ENCODE results near the gene MRPL33.
"Not testable (repeated sequence)": the region's sequence is repeated elsewhere in the genome, so short reads cannot be mapped to it uniquely, and the experiment has no call there.

Gene MRPL33

DNA sequence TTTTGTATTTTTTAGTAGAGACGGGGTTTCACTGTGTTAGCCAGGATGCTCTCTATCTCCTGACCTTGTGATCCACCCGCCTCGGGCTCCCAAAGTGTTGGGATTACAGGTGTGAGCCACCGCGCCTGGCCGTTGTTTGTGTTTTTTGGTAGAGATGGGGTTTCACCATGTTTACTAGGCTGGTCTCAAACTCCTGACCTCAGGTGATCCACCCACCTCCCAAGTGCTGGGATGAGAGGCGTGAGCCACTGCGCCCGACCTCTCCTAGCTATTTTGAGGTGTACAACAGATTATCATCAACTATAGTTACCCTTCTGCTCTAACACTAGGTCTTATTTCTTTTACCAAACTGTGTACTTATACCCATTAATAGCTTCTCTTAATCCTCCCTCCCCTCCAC lies 28.9 kb upstream of the MRPL33 start:
- DNase-seq = no peak

DNA sequence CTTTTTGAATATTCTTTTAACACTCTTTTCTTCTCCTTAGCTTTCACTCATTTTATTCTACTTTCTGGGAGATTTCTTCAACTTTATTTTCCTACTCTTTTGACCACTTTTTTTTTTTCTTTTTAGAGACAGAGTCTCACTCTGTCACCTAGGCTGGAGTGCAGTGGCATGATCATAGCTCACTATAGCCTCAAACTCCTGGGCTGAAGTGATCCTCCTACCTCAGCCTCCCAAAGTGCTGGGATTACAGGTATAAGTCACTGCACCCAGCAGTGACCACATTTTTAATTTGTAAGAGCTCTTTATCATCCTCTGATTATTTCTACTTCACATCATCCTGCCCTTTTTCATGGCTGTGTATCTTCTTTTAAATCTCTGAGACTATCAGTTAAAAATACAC lies 26.0 kb upstream of the MRPL33 start:
- DNase-seq = not testable (repeated sequence)

DNA sequence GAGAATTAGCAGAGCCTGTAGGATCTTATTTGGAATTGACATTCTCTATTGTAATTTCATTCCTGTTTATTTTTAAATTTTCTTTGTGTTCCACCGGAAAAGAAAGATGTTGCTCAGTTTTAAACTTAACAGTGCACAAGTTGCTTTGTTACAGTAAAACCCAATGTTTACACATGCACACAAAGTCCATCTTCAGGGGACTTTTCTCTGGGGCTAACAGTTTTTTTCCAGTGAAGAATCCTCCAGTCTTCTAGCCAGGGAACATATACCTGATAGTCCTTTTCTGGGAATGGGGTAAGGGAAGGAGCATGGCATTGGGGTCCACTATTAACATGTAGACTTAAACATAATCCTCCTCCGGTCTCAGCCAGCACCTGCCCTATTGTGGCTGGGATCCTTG lies 25.2 kb upstream of the MRPL33 start:
- no peak for DNase-seq

DNA sequence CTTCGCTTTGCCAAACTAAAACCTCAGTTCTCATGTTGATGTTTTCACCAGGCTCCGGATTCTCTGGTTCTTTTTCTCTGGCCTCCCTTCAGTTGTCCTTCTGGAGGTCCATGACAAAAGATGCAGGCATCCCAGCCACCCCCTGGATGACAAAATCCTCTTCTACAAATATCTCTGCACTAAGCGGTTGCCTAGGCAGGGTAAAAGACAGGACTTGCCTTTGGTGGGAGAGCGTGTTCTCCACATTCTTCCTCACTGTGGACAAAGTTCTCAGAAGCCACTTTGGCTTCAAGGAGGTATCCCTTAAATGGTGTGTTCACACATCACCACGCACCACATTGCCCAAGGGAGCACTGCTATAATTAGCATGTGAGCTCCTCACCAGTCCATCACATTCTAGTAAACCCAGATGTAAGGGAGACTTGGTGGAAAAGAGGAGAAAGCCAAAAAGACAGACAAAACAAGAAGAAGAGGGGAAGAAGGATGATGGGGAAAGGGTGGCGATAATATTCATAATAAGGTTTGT lies 23.6 kb upstream of the MRPL33 start:
- no peak for DNase-seq

DNA sequence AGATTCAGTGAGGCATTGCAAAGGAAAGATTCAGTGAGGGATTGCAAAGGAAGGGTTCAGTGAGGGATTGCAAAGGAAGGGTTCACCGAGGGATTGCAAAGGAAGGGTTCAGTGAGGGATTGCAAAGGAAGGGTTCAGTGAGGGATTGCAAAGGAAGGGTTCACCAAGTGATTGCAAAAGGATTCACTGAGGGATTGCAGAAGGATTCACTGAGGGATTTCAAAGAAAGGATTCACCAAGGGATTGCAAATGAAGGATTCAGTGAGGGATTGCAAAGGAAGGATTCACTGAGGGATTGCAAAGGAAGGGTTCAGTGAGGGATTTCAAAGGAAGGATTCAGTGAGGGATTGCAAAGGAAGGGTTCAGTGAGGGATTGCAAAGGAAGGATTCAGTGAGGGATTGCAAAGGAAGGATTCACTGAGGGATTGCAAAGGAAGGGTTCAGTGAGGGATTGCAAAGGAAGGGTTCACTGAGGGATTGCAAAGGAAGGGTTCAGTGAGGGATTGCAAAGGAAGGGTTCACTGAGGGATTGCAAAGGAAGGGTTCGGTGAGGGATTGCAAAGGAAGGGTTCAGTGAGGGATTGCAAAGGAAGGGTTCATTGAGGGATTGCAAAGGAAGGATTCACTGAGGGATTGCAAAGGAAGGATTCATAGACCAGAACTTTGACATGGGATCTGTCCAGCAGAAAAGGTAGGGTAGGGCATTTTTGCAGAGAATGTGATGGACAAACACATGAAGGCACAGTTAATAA lies 22.5 kb upstream of the MRPL33 start:
- not testable (repeated sequence) for DNase-seq

DNA sequence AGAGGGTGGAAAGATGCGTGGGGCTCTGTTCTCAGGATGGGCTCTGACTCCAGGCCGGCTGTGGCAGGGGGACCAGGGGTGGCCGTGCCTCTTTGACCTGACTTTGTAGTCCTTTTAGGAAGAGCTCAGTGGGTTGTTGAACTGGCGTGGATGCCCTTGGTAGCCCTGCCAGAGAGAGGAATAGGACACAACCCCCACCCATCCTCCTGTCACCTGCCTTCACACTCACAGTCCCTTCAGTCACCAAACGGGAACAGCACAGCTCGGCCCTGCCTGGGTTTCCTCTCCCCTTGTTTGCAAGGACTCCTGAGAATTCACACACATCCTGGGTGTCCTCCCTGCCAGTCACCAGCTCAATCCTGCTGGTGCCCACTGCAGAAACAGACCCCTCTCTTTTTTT lies 20.1 kb upstream of the MRPL33 start:
- DNase-seq = no peak

DNA sequence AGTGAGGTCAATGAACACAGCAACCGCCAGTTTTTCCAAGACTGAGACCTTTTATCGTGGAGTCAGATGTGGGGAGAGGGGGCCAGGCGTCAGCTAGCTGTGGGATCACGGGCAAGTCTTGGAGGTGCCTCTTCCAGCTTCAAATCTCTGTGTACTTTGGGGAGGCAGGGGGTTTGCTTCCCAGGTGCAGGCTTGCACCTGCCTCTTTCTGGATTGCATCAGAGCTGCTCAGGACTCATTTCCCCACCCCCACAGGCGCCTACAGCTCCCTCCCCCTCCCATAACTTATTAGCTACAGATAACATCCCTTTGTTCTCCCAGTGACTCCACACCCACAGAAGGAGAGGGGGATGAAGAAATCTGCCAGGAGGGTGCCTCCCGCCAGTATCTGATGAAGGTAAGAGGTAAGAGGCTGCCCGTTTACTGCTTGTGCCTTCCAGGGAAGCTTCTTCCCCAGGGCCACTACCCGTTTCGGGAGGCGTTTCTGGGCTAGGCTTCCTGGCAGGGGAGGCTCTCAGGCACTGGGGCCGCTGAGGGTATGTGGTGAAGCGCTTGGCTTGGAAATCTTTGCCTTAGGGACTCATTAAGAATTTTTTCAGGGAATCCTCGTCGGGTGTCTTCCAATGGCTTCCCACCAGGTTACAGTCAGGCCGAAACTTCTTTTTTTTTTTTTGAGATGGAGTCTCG lies 18.8 kb upstream of the MRPL33 start:
- DNase-seq = peak; percentile 74 to 85

DNA sequence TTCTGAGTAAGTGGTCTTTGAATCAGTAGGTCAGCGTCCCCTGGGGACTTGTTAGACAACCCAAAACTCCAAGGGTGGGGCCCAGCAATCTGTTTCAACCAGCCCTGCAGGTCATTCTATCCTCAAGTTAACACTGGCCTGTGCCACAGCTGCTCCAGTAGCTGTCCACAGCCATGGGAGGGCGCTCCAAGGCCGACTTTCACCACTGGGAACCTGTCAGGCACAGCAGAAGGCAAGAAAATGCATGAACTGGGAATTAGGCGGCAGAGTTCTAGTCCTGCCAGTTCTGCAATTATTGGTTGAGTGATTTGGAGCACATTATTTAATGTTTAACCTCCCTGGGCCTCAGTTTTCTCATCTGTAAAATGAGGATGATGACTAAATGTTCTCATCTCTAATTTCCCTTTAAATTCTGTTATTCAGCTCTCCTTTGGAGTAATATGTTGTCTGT lies 17.4 kb upstream of the MRPL33 start:
- DNase-seq = peak; percentile 77 to 84

DNA sequence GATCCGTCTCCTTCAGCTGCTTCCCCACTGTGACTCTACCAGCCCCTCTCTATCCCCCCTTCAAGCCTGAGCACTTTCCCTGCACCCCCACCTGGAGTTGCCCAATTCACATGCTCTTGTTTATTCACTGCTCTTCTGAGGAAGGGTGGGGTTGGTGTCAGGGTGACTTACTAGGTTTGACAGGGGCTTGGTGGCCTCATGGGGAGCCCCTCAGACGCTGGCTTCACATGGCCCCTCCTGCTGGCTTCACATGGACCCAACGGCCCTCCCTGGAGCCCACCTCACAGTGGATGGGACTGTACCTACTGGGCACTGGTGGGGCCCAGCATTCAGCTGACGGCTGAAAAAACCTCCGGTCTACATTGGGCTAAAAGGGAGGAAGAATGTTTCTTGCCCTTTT lies 16.7 kb upstream of the MRPL33 start:
- DNase-seq = no peak

DNA sequence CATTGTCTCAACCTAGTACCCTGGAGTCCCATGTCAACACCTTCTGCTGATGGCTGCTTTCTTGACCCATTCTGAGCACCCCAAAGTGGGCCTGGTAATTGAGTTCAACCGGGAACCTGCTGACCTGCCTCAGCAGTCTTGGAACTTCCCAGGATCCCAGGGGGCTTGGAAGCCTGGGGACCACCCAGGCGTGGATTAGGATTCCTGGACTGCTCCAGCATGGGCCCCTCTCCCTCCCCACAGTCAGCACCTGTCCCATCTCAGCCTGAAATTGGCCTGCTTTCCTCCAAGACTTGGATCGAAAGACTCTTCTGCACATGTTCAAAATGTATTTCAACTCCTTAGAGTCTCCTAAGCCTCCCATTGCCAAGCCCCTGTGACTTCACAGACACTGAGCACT lies 15.4 kb upstream of the MRPL33 start:
- DNase-seq = no peak

DNA sequence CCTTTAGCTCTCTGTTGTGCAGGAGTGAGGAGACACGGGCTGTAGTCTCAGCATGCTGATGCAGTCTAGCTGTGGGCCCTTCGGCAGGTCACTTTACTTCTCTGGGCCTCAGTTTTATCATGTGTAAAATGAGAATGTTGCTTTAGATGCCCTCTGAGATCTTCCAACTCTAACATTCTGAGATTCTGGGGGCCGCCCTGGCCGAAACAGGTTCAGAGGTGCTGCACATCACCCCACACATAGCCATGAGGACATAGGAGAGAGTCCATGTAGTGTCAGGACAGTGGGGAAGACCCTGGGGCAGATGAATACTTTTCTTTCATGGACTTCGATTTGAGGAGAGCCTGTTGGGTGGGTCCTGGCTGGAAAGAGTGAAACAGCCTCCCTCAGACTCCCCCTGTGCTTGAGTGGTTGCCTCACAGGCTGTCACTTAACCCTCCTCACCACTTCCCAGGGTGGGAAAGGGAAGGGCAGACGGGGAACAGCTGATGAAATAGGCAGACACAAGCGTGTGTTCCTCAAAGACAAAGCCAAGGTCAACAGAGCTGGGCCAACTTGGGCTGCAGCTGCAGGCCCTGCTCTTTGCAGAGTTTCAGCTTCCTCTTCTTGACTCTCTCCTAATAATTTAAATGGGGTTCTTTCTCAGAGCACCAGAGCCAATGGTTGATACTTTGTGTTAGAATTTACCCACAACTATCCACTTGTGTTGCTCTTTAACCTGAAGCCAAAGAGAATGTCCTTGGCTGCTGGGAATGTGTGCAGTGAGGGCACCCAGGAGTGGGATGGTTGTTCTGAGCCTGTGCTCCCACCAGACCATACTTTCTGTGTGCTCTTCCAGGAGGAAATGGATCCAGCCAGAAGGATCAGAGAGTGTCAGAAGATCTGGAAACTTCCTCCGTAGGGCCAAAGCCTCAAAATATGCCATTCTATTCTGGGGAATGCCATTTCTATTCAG lies 14.7 kb upstream of the MRPL33 start:
- DNase-seq = peak; percentile 41 to 53

DNA sequence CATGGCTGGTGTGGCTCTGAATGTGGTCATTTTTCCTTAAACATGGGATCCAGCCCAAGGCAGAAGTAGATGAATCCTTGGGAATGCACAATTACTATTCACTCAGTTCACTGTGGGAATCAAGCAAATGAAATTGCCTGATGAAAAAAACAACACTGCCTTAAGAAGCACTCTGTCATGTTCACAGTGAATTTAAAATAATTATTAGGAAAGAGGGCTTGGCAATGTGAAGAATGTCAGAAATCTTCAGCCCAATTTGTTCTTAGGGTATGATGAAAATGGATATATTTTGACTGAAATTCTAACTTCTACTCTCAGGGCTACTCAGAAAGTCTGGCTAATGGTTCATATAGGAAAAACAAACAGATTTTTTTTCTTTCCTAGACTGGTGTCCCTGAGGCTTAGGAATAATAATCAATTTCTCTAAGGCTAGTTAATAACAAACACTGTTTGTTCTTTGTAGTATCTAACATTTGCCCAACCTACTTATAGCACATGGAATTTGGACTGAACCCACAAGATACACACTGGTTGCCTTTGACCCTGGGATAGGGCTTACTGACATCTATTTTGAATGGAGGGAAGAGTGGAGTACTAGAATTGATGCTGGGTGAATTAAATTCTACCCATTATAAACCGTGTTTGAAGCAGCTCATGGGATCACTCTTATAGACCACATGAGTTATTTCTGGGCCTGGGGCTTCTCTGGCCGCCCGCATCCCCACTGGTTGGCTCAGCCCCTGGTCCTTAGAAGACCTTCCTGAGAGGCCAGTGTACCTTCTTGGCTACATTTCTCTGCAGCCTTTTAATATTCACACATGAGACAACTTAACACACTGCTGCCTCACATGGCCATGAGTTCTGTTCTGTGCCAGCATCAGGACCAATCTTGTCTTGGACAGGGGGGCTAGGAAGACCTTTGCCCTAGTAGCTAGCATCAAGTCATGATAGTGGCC lies 8.3 kb upstream of the MRPL33 start:
- no peak for DNase-seq

DNA sequence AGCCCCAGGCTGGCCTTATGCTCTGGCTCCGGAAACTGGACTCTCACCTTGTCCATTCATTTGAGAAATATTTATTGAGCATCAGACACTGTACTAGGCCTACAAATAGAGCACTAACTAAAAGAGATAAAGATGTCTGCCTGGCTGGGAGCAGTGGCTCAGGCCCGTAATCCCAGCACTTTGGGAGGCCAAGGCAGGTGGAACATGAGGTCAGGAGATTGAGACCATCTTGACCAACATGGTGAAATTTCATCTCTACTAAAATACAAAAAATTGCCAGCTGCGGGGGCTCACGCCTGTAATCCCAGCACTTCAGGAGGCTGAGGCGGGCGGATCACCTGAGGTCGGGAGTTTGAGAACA lies 7.6 kb upstream of the MRPL33 start:
- no peak for DNase-seq

DNA sequence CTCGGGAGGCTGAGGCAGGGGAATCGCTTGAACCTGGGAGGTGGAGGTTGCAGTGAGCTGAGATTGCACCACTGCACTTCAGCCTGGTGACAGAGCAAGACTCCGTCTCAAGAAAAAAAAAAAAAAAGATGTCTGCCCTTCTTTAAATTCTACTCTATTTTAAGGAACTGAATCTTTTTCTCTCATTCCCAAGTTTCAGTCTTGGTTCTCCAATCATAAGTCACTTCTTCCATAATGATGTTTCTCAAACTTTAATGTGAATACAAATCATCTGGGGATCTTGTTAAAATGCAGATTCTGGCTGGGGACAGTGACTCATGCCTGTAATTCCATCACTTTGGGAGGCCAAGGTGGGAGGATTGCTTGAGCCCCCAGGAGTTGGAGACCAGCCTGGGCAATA lies 7.0 kb upstream of the MRPL33 start:
- DNase-seq = not testable (repeated sequence)

DNA sequence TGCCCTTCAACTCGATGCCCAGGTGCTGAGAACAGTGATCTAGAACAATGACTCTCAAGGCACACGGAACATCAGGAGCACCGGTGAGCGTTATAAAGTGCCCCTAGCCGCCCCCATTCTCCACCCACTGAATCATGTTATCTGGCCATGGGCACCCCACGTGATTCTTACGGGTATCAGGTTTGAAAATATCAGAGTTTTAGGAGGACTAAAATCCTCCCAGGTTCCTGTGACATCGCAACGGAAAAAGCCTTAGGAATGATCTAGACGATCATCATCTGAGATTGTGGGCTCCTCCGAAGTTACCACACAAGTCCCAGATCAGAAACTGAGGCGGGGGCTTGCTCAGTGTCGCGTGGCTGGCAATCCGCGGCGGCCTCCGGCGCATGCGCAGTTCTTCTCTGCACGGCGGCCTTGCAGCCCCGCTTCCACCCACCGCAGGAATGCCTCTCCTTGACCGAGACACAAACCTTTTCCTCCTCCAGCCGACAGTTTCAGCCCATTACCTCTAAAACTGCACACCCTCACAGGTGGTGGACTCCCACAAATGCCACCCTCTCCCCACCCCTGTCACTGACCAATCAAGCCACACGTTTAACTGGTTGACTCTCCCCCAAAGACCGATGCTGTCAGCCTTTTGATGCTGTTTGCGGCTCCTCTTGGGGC lies 5.8 kb upstream of the MRPL33 start:
- DNase-seq = no peak

DNA sequence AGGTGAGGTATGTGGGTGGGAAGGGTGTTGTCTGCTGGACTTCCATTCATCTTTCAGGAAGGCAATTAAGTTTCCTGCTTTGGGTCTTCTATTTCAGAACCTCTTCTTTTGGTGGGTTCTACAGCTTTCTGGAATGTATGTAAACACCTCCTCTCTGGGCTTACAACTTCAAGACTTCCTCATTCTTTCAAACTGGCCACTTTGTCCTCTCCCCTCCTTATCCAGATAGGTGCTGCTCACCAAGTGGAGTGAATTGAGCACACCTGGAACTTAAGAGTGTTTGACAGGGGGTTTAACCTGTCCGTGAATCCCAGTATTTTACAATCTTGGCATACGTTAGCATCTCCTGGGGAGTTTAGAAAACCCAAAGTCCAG lies 5.2 kb upstream of the MRPL33 start:
- DNase-seq = no peak

DNA sequence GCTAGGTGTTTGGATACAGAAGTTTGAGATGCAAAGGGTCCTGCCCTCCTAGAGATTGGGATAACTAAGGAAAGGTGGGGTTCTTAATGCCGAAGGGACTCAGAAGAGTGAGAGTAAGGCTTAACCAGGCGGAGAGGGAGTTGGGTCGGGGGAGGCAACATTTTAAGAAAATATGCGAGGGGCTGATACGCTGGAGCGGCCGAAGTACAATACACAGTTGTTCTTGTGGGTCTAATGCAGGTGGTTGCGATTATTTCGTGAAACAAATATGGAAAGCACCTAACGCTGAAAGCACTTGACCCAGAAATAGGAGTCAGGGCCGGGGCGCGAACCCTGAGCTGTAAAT lies 344 bp upstream of the MRPL33 start:
- no peak for DNase-seq

DNA sequence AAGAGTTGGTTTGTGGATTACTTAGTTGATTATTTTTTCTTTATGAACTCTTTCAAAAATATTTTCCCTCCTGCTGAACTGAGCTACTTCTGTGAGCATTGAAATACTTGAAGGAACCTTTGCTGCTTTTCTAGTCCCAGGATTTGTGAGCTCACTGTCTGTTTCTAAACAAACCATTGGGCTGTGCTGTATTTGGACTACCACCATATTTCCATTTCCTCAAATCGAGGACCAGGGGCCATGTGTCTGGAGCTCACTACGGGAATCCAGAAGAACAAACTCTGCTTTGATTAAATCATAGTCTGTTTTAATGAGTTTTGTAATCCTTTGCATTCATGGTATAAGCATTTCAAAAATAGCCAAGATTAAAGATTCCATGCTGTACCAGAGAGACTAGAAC lies 1.3 kb downstream of the MRPL33 start:
- DNase-seq = no peak

DNA sequence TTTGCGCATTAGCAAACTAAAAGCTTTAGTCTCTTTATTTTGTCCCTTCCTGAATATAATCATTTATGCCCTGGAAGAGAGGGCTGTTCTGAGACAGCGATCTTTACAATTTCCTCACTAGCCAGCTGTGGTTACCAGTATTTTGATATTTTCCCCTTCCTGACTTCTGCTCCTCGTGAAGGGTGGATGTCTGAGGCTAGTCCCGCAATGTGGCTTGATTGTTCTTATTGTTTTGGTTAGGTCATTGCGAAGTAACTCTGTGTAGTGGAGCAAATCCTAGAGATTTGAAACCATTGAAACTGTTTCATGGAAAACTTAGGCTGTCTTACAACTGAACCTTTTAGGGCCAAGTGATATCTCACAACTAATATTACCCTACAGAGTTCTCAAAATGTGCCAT lies 2.4 kb downstream of the MRPL33 start:
- DNase-seq = no peak

DNA sequence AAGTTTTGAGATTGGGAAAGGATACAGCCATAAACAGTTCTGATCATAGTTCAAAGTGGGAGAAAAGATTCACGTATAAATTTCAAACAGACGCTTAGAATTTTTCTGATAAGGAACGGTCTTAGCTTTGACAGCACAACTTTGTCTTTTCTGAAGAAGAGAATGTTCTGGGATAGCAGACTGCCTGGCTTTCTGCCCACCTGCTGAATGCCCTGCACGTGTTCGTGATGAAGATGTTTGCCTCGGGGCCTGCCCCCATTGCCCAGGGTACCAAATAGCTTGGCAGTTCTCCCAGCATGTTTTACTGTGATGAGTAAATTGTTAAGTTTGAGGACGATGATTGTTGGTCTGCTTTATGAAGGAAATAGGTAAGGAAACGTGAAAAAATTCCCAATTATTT lies 4.6 kb downstream of the MRPL33 start:
- DNase-seq = no peak

DNA sequence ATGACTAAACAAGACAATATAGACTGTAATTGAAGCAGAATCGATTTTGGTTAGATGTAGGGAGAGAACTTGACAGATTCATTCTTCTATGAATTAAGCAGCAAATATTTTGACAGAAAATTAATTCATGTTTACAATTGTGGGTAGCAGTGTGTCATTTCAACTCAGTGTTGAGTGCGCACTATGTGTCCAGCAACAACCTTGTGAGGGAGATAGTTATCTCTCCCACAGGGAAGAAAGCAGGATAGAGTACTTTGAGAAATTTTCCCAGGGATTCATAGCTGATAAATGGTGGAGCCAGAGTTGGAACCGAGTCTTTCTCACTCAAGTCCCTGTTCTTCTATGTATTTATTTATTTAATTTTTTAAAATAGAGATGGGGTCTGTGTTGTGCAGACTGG lies 5.2 kb downstream of the MRPL33 start:
- no peak for DNase-seq
